Activated T-cell treated with anti-CD3 and anti-CD28 coated beads, Interleukin-2, amount 50 U/mL, for 4 hours (primary cell): ENCODE measurements around the gene SLC22A25. TPM values are rescaled to one million over a fixed set of nuclear protein-coding genes. Genes with fewer than 3 reads are reported as not detected.
"Not testable (repeated sequence)": the region's sequence is repeated elsewhere in the genome, so short reads cannot be mapped to it uniquely, and the experiment has no call there.

Experiments
- ATAC-seq, 2 donors: fragments of 200-7000 bp; cut with Tn5 transposase; one replicate each; pipeline ENCODE4 v1.10.0; 2021
- DNase-seq: peaks from one replicate; pipeline ENCODE4 v3.0.0-alpha.2; 2020
- H3K27me3 Mint-ChIP-seq: one replicate; pipeline ENCODE4 v1.8.0; 2021; ENCODE audit warnings: low read depth, mixed read lengths
- H3K36me3 Mint-ChIP-seq: one replicate; pipeline ENCODE4 v1.8.0; 2022; ENCODE audit warnings: mixed read lengths; ENCODE audit not compliant: insufficient read depth
- H3K4me1 Mint-ChIP-seq: one replicate; pipeline ENCODE4 v1.8.0; 2021; ENCODE audit warnings: low read depth, mixed read lengths
- H3K4me3 Mint-ChIP-seq: one replicate; pipeline ENCODE4 v1.8.0; 2021; ENCODE audit warnings: mild to moderate bottlenecking, moderate library complexity, mixed read lengths
- H3K9me3 Mint-ChIP-seq: one replicate; pipeline ENCODE4 v1.8.0; 2021; ENCODE audit warnings: mixed read lengths
- total RNA-seq, 3 donors: library from RNA; stranded (reverse); gene quantifications; one replicate each; pipeline ENCODE4 v1.2.1, GENCODE V29; 2021

SLC22A25 gene
- not detected for total RNA-seq

- Mint-ChIP-seq H3K9me3 (no peaks in the 10 kb centered on the region), H3K36me3 (no peaks in the 10 kb centered on the region), H3K4me1 (peaks cover 17% of the 10 kb centered on the region), H3K4me3 (no peak within 1 kb of the TSS), H3K27me3 (peaks cover 32% of the 10 kb centered on the region)
- ATAC-seq (no peak), DNase-seq (no peak)
These were observed at the start of gene SLC22A25 for GRCh38 chr11:63243533-63243932. TSS of gene SLC22A25 (minus strand) at chr11:63243599. CDS start at chr11:63229652, 13,947 bp downstream.

- peaks cover 29% of the 10 kb centered on the region for H3K27me3 Mint-ChIP-seq
- ATAC-seq: no peak
These were observed 46.9 kb upstream of the SLC22A25 start for GRCh38 chr11:63290285-63290684.

DNA sequence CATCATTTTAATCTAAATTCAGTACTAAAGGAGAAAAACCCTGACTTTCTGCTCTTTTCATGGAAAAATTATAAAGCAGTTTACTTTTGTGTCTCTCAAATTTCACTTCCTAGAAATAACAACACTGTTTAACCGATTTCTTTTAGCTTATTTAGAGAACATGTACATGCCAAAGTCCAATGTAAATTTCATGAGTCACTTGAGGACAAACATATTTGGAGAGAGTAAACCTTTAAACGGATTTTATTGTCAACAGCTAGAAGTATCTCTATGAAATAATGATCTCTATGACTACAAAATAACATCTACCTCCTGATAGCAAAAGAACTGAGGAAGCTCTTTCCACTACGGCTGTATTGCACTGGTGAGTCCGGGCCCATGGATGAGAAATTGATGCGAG lies 46.3 kb upstream of the SLC22A25 start:
- DNase-seq (no peak), ATAC-seq (no peak)
- Mint-ChIP-seq H3K27me3 (peaks cover 31% of the 10 kb centered on the region), H3K4me3 (no peak overlapping the region), H3K9me3 (peaks cover 17% of the 10 kb centered on the region), H3K36me3 (no peaks in the 10 kb centered on the region), H3K4me1 (no peaks in the 10 kb centered on the region)

More at GRCh38 chr11:63290285-63290684, 46.9 kb upstream of the SLC22A25 start:
- Mint-ChIP-seq H3K4me1 (no peaks in the 10 kb centered on the region), H3K36me3 (no peaks in the 10 kb centered on the region), H3K9me3 (peaks cover 23% of the 10 kb centered on the region), H3K4me3 (no peak overlapping the region)
- DNase-seq: no peak

GRCh38 chr11:63282579-63282978 lies 39.2 kb upstream of the SLC22A25 start:
- Mint-ChIP-seq H3K4me3 (no peak overlapping the region), H3K27me3 (peaks cover 54% of the 10 kb centered on the region), H3K9me3 (no peaks in the 10 kb centered on the region), H3K4me1 (no peaks in the 10 kb centered on the region), H3K36me3 (no peaks in the 10 kb centered on the region)
- ATAC-seq: no peak
- no peak for DNase-seq

GRCh38 chr11:63280920-63281319 lies 37.5 kb upstream of the SLC22A25 start:
- ATAC-seq (peak in 1 of 2 donors; percentile 40), DNase-seq (no peak)
- H3K36me3 Mint-ChIP-seq: no peaks in the 10 kb centered on the region
- peaks cover 41% of the 10 kb centered on the region for H3K27me3 Mint-ChIP-seq
- H3K9me3 Mint-ChIP-seq: no peaks in the 10 kb centered on the region
- no peak overlapping the region for H3K4me3 Mint-ChIP-seq
- no peaks in the 10 kb centered on the region for H3K4me1 Mint-ChIP-seq

GRCh38 chr11:63277345-63277943 lies 34.0 kb upstream of the SLC22A25 start:
- DNase-seq: no peak
- H3K9me3 Mint-ChIP-seq: no peaks in the 10 kb centered on the region
- H3K27me3 Mint-ChIP-seq: peaks cover 14% of the 10 kb centered on the region
- no peak for ATAC-seq
- H3K36me3 Mint-ChIP-seq: no peaks in the 10 kb centered on the region
- no peaks in the 10 kb centered on the region for H3K4me1 Mint-ChIP-seq
- no peak overlapping the region for H3K4me3 Mint-ChIP-seq

DNA sequence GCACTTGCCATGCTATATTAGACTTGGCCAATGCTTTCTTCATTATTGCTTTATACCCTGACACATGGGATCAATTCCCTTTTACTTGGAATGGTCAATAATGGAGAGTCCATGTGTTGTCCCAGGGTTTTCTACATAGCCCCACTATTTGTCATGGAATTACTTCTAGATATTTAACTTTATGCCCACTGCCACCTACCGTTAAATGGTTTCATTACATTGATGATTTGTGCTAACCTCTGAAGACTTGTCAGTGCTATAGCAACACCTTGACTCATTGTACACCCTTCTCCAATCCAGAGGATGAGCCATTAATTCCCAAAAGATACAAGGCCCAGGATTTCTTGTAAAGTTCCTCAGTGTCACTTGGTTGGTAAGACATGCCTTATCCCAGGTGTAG lies 31.4 kb upstream of the SLC22A25 start:
- Mint-ChIP-seq H3K27me3 (peaks cover 15% of the 10 kb centered on the region), H3K9me3 (no peaks in the 10 kb centered on the region), H3K4me3 (no peak overlapping the region), H3K4me1 (no peaks in the 10 kb centered on the region), H3K36me3 (no peaks in the 10 kb centered on the region)
- ATAC-seq (no peak), DNase-seq (no peak)

GRCh38 chr11:63273685-63274084 lies 30.3 kb upstream of the SLC22A25 start:
- ATAC-seq: no peak
- peaks cover 9% of the 10 kb centered on the region for H3K27me3 Mint-ChIP-seq
- no peaks in the 10 kb centered on the region for H3K36me3 Mint-ChIP-seq
- H3K4me3 Mint-ChIP-seq: no peak overlapping the region
- H3K9me3 Mint-ChIP-seq: no peaks in the 10 kb centered on the region
- H3K4me1 Mint-ChIP-seq: no peaks in the 10 kb centered on the region
- no peak for DNase-seq

GRCh38 chr11:63262547-63262946 lies 19.1 kb upstream of the SLC22A25 start:
- no peak overlapping the region for H3K4me3 Mint-ChIP-seq
- DNase-seq: no peak
- ATAC-seq: no peak

DNA sequence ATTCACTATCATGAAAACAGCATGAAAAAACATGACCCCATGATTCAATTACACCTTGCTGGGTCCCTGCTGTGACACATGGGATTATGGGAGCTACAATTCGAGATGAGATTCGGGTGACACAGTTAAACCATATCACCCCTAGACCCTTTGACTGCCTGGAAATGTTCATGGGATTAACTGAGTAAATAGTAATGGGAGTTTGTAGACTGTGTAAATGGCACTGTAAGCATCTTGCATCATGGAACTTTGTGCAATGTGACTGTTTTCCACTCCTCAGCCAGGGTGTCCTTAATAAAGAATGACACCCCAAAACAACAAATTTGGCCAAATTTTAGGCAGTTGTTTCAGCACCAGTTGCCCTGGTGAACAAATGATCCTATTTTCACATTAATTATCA lies 7.9 kb upstream of the SLC22A25 start:
- Mint-ChIP-seq H3K36me3 (no peaks in the 10 kb centered on the region), H3K9me3 (no peaks in the 10 kb centered on the region), H3K4me3 (no peak overlapping the region), H3K4me1 (no peaks in the 10 kb centered on the region), H3K27me3 (peaks cover 18% of the 10 kb centered on the region)
- DNase-seq: no peak
- no peak for ATAC-seq

More at GRCh38 chr11:63262547-63262946, 19.1 kb upstream of the SLC22A25 start:
- Mint-ChIP-seq H3K36me3 (no peaks in the 10 kb centered on the region), H3K9me3 (no peaks in the 10 kb centered on the region), H3K4me1 (no peaks in the 10 kb centered on the region), H3K27me3 (peaks cover 15% of the 10 kb centered on the region)

DNA sequence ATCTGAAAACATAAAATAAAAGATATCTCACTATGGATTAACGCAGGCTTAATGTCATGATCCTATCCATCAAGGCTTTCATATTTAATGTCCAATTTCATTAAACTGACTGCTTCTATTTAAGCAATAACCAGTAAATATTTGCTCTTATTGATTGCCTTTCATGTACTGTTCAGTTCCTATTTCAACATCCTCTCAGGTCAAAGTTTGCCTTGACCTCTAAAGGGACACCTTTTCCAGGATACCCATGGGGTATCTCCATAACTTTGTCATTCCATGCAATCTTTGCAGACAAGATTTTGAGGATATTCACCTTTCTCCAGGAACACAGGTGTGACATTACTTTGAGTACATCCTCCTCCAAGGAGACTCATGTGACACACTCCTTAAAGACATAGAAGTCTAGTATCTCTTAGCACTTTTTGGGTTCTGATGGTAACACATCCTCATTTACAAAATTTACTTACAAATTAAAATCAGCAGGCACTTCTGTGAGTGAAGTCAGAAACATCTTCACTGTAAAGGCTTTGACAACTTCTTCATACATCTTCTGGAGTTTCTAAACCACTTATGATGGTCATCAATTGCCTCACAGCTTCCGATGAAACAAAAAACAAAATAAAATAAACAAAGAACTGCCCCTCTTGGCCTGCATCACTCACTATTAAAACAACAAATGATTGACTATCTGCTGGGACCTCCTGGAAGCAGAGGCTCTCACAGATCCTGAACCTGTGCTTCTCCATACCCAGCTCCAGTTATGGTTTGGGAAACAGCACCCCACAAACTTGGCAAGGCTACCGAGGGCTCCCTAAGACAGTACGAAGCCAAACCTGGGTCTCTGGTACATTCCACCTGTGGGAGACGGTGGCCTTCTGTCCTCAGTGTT lies 7.0 kb upstream of the SLC22A25 start:
- H3K4me3 Mint-ChIP-seq: no peak overlapping the region
- no peaks in the 10 kb centered on the region for H3K9me3 Mint-ChIP-seq
- no peaks in the 10 kb centered on the region for H3K36me3 Mint-ChIP-seq
- ATAC-seq (no peak), DNase-seq (no peak)
- H3K27me3 Mint-ChIP-seq: peaks cover 24% of the 10 kb centered on the region
- no peaks in the 10 kb centered on the region for H3K4me1 Mint-ChIP-seq

GRCh38 chr11:63248966-63249365 lies 5.6 kb upstream of the SLC22A25 start:
- Mint-ChIP-seq H3K9me3 (no peaks in the 10 kb centered on the region), H3K27me3 (peaks cover 34% of the 10 kb centered on the region), H3K4me3 (no peak overlapping the region), H3K36me3 (no peaks in the 10 kb centered on the region), H3K4me1 (no peaks in the 10 kb centered on the region)
- DNase-seq (no peak), ATAC-seq (no peak)

DNA sequence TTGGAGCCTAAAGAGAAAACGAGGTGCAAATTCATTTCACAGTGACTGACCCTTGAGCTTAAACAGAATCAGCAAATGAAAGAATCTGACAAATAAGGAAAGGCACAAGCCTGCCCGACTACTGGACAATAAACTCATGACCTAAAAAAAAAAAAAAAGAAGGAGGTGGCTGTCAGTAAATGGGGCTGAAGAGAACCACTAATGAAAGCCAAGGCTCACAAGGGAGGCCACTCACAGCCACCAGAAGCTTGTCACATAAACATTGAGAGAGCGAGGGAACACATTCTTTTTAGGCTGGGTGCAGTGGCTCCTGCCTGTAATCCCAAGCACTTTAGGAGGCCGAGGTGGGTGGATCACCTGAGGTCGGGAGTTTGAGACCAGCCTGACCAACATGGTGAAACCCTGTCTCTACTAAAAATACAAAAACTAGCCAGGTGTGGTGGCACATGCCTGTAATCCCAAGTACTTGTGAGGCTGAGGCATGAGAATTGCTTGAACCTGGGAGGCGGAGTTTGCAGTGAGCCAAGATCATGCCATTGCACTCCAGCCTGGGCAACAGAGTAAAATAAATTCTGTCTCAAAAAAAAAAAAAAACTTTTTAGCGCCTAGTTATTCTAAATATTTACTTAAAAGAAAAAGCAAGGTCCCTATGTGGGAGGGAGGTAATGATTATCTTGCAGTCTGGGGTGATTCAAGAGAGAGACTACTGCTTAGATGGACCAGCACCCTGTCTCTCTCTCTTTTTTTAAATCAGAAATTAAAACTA lies 4.0 kb upstream of the SLC22A25 start:
- not testable (repeated sequence) for ATAC-seq, H3K4me1 Mint-ChIP-seq, H3K9me3 Mint-ChIP-seq, DNase-seq, H3K4me3 Mint-ChIP-seq, H3K36me3 Mint-ChIP-seq
- peaks cover 39% of the 10 kb centered on the region for H3K27me3 Mint-ChIP-seq

DNA sequence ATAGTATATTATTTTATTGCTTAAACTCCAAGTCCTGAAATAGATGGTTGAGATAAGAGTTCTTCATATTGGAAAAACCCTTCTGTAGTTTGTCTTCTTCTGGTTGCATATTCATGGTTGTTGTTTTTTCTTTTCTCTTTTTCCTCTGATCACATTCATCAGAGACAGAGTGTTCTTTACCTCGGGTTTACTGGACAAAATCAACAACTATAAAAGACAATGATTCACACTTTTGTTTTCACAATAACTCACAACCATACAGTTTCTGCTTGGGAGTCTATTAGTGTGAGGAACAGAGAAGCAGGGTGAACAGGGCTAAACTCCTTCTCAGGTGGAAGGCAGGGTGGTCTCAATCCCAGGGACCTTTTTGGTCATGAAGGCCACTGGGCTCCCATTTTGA lies 2.6 kb upstream of the SLC22A25 start:
- Mint-ChIP-seq H3K36me3 (no peaks in the 10 kb centered on the region), H3K4me1 (peaks cover 16% of the 10 kb centered on the region)
- DNase-seq: no peak

More for the DNA sequence above, 2.6 kb upstream of the SLC22A25 start:
- Mint-ChIP-seq H3K27me3 (peaks cover 37% of the 10 kb centered on the region), H3K4me3 (no peak overlapping the region), H3K9me3 (no peaks in the 10 kb centered on the region)
- ATAC-seq: no peak
